K562 (cell line): ENCODE results near the gene MAZ. TPM values are rescaled to one million over a fixed set of nuclear protein-coding genes. Genes with fewer than 3 reads are reported as not detected.

Source experiments
- CBX3 ChIP-seq, 2 experiments: IDR thresholded peaks; 1 replicate in 1 of 2; 2 replicates in 1 of 2; pipeline ENCODE4 v1.6.1; 2012; ENCODE audit warnings: inconsistent platforms in 2 of 2, low read length in 2 of 2, borderline replicate concordance in 1 of 2, control low read depth in 1 of 2
- EP400 ChIP-seq: fragments of 450-650 bp; IDR thresholded peaks from 2 replicates; pipeline ENCODE4 v1.6.1; 2017; ENCODE audit warnings: antibody characterized with exemption, mild to moderate bottlenecking, moderate library complexity
- ERF ChIP-seq: fragments of 450-650 bp; formaldehyde crosslinking; IDR thresholded peaks from 2 replicates; pipeline ENCODE4 v1.4.0; 2020; ENCODE audit warnings: mild to moderate bottlenecking, mixed read lengths
- HNRNPLL ChIP-seq: fragments of 200-400 bp; formaldehyde crosslinking; IDR thresholded peaks from 2 replicates; pipeline ENCODE4 v1.6.1; 2017; ENCODE audit warnings: low read length, low read depth, mild to moderate bottlenecking; ENCODE audit not compliant: poor library complexity, severe bottlenecking
- IRF2 ChIP-seq: sonication (generic); formaldehyde crosslinking; IDR thresholded peaks from 2 replicates; pipeline ENCODE4 v1.8.1; 2022; ENCODE audit warnings: mild to moderate bottlenecking, missing genetic modification reagents
- NEUROD1 ChIP-seq: fragments of 150-350 bp; IDR thresholded peaks from 2 replicates; pipeline ENCODE4 v1.6.1; 2014; ENCODE audit warnings: borderline replicate concordance, low read length, low read depth; ENCODE audit not compliant: partially characterized antibody
- NFRKB ChIP-seq: fragments of 450-650 bp; IDR thresholded peaks from 2 replicates; pipeline ENCODE4 v1.6.1; 2016; ENCODE audit warnings: low read depth
- NR2F6 ChIP-seq: fragments of 450-650 bp; formaldehyde crosslinking; IDR thresholded peaks from 2 replicates; pipeline ENCODE4 v1.4.0; 2020; ENCODE audit warnings: mild to moderate bottlenecking
- RFX1 ChIP-seq: fragments of 450-650 bp; IDR thresholded peaks from 2 replicates; pipeline ENCODE4 v1.6.1; 2016; ENCODE audit warnings: mild to moderate bottlenecking, moderate library complexity
- RUNX1 ChIP-seq: sonication (generic); IDR thresholded peaks from 2 replicates; pipeline ENCODE4 v1.6.1; 2016; ENCODE audit warnings: antibody characterized with exemption, low read depth
- SETDB1 ChIP-seq: IDR thresholded peaks from one replicate; pipeline ENCODE4 v1.6.1; 2012; ENCODE audit warnings: low read length, control low read depth, inconsistent platforms
- STAT5A ChIP-seq: IDR thresholded peaks from 2 replicates; pipeline ENCODE4 v1.6.1; 2012; ENCODE audit warnings: low read length, inconsistent platforms, borderline replicate concordance
- TGIF2 ChIP-seq: sonication (generic); formaldehyde crosslinking; IDR thresholded peaks from 2 replicates; pipeline ENCODE4 v1.8.1; 2022; ENCODE audit warnings: mild to moderate bottlenecking, missing genetic modification reagents, moderate library complexity
- ZNF175 ChIP-seq: fragments of 200-800 bp; sonication (Bioruptor generic); IDR thresholded peaks from 2 replicates; pipeline ENCODE4 v1.6.1; 2016; ENCODE audit warnings: low read depth, mild to moderate bottlenecking, missing genetic modification characterization, missing compliant biosample characterization
- ZNF217 ChIP-seq: sonication (generic); formaldehyde crosslinking; IDR thresholded peaks from 2 replicates; pipeline ENCODE4 v1.8.0; 2022; ENCODE audit warnings: mild to moderate bottlenecking, missing genetic modification reagents
- ZNF445 ChIP-seq: fragments of 250-450 bp; sonication (Bioruptor Pico); IDR thresholded peaks from 2 replicates; pipeline ENCODE4 v1.4.0; 2020; ENCODE audit warnings: low read depth, mild to moderate bottlenecking, moderate library complexity
- ZNF699 ChIP-seq: fragments of 250-450 bp; sonication (Bioruptor Pico); IDR thresholded peaks from 2 replicates; pipeline ENCODE4 v1.8.0; 2021; ENCODE audit warnings: mild to moderate bottlenecking, moderate library complexity; ENCODE audit not compliant: insufficient replicate concordance
- ZNF780A ChIP-seq: fragments of 250-450 bp; sonication (Bioruptor Pico); IDR thresholded peaks from 2 replicates; pipeline ENCODE4 v1.5.0; 2021; ENCODE audit warnings: mild to moderate bottlenecking
- polyA plus RNA-seq, 8 experiments: library from polyadenylated mRNA; depleted of rRNA in 4 of 8; stranded (reverse) in 5 of 8; unstranded in 3 of 8; fragments of >200 nt; fragmentation: Nextera tagmentation in 2 of 8; fragmentation: Illumina TruSeq in 1 of 8; extraction: Ambion mirVana in 2 of 8; extraction: Trizol in 1 of 8; gene quantifications; 2 replicates each; pipeline versions ENCODE4 v1.2.1 to v1.2.3, GENCODE V29; 2011 to 2014; ENCODE audit warnings: inconsistent platforms in 1 of 8, missing spikeins in 1 of 8
- total RNA-seq, 7 experiments: library from RNA; depleted of rRNA in 6 of 7; stranded (reverse); fragments of >200 nt in 6 of 7; fragmentation: Illumina TruSeq in 2 of 7; extraction: Trizol in 2 of 7; gene quantifications; 2 replicates each; pipeline versions ENCODE4 v1.2.1 to v1.2.3, GENCODE V29; 2011 to 2021; ENCODE audit warnings: low replicate concordance in 1 of 7
- TF ChIP-seq, protein P1 (sequence below): sonication (generic); formaldehyde crosslinking; IDR thresholded peaks from 2 replicates; pipeline ENCODE4 v1.8.0; 2023; ENCODE audit warnings: missing genetic modification reagents, mild to moderate bottlenecking, borderline replicate concordance
- TF ChIP-seq, protein P2 (sequence below): sonication (generic); formaldehyde crosslinking; IDR thresholded peaks from 2 replicates; pipeline ENCODE4 v1.8.0; 2022; ENCODE audit warnings: missing genetic modification reagents, mild to moderate bottlenecking, borderline replicate concordance
- TF ChIP-seq, protein P3 (sequence below), 2 experiments: fragments of 250-450 bp in 1 of 2; fragments of 450-650 bp in 1 of 2; sonication (Bioruptor Pico) in 1 of 2; IDR thresholded peaks; 2 replicates each; pipeline versions ENCODE4 v1.6.1 to v1.8.0; 2016 to 2021; ENCODE audit warnings: mild to moderate bottlenecking in 2 of 2, moderate library complexity in 2 of 2, missing compliant biosample characterization in 1 of 2, missing genetic modification characterization in 1 of 2

Gene MAZ
- total and polyA plus RNA-seq, 9 of the 15 experiments (the other 6 are each of a cell fraction or from before 2014, with no cell fraction given), result 45.4 to 532 (median 250) TPM

DNA sequence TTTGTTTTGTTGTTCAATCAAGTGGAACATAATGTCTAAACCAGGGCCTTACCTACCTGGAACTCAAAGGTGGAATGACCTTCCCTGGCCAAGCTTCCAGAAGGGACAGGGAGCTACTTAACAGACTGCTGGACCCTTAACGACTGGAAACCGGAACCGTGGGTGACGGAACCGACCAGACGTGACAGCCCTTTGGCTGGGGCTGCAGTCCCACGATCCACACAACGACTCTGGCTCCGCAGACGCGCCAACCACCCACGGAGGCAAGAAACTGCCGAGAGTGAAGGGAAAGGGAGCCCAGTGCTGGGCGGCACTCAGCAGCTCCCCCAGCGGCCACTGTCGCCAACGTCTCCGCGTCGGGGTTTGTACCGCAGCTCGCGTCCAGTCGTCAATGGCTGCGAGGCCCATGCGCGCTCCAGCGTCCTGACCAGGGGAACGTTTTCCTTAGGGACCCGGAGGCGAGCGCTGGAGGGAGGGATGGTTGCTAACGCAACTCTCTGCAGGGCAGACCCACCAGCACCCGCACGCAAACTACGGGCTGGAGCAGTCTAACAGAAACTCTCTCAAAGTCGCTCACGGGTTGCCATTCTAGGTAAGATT, 21.3 kb upstream of the MAZ start (continued):
- TF ChIP-seq, protein P1, sequence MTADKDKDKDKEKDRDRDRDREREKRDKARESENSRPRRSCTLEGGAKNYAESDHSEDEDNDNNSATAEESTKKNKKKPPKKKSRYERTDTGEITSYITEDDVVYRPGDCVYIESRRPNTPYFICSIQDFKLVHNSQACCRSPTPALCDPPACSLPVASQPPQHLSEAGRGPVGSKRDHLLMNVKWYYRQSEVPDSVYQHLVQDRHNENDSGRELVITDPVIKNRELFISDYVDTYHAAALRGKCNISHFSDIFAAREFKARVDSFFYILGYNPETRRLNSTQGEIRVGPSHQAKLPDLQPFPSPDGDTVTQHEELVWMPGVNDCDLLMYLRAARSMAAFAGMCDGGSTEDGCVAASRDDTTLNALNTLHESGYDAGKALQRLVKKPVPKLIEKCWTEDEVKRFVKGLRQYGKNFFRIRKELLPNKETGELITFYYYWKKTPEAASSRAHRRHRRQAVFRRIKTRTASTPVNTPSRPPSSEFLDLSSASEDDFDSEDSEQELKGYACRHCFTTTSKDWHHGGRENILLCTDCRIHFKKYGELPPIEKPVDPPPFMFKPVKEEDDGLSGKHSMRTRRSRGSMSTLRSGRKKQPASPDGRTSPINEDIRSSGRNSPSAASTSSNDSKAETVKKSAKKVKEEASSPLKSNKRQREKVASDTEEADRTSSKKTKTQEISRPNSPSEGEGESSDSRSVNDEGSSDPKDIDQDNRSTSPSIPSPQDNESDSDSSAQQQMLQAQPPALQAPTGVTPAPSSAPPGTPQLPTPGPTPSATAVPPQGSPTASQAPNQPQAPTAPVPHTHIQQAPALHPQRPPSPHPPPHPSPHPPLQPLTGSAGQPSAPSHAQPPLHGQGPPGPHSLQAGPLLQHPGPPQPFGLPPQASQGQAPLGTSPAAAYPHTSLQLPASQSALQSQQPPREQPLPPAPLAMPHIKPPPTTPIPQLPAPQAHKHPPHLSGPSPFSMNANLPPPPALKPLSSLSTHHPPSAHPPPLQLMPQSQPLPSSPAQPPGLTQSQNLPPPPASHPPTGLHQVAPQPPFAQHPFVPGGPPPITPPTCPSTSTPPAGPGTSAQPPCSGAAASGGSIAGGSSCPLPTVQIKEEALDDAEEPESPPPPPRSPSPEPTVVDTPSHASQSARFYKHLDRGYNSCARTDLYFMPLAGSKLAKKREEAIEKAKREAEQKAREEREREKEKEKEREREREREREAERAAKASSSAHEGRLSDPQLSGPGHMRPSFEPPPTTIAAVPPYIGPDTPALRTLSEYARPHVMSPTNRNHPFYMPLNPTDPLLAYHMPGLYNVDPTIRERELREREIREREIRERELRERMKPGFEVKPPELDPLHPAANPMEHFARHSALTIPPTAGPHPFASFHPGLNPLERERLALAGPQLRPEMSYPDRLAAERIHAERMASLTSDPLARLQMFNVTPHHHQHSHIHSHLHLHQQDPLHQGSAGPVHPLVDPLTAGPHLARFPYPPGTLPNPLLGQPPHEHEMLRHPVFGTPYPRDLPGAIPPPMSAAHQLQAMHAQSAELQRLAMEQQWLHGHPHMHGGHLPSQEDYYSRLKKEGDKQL (CRISPR knock-in tag), result no peak
- TF ChIP-seq ZNF445 (CRISPR knock-in tag), result no peak
- no peak for TF ChIP-seq ZNF780A (CRISPR knock-in tag)
- no peak for TF ChIP-seq RUNX1
- TF ChIP-seq IRF2 (CRISPR knock-in tag), result no peak
- TF ChIP-seq STAT5A, result no peak
- no peak for TF ChIP-seq SETDB1
- TF ChIP-seq ZNF175, result no peak
- TF ChIP-seq, protein P2, sequence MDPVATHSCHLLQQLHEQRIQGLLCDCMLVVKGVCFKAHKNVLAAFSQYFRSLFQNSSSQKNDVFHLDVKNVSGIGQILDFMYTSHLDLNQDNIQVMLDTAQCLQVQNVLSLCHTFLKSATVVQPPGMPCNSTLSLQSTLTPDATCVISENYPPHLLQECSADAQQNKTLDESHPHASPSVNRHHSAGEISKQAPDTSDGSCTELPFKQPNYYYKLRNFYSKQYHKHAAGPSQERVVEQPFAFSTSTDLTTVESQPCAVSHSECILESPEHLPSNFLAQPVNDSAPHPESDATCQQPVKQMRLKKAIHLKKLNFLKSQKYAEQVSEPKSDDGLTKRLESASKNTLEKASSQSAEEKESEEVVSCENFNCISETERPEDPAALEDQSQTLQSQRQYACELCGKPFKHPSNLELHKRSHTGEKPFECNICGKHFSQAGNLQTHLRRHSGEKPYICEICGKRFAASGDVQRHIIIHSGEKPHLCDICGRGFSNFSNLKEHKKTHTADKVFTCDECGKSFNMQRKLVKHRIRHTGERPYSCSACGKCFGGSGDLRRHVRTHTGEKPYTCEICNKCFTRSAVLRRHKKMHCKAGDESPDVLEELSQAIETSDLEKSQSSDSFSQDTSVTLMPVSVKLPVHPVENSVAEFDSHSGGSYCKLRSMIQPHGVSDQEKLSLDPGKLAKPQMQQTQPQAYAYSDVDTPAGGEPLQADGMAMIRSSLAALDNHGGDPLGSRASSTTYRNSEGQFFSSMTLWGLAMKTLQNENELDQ (CRISPR knock-in tag), result no peak
- TF ChIP-seq EP400, result no peak
- peak; percentile 39 for TF ChIP-seq NEUROD1
- TF ChIP-seq ZNF217 (CRISPR knock-in tag), result no peak
- no peak for TF ChIP-seq ERF (CRISPR knock-in tag)
- TF ChIP-seq TGIF2, result no peak
- TF ChIP-seq, protein P3, sequence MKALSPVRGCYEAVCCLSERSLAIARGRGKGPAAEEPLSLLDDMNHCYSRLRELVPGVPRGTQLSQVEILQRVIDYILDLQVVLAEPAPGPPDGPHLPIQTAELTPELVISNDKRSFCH (CRISPR knock-in tag; IDR thresholded peaks at IDR 0.05), result no peak
- TF ChIP-seq, protein P3 (tag; IDR thresholded peaks at IDR 0.05), result peak; percentile 58; the same call in 1 of the 2 replicates
- TF ChIP-seq HNRNPLL, result peak; percentile 54
- TF ChIP-seq RFX1, result no peak
- TF ChIP-seq ZNF699 (CRISPR knock-in tag), result no peak
- TF ChIP-seq CBX3 (IDR thresholded peaks at IDR 0.05; ENCODE audit: borderline replicate concordance in 1 of 2, low read length in 2 of 2), result peak in 1 of 2 experiments; percentile 74; a peak in 1 of 3 replicates
- TF ChIP-seq NR2F6 (CRISPR knock-in tag), result no peak
- TF ChIP-seq NFRKB, result no peak
